ENCODE measurements around the gene SORCS1. TPM values are rescaled to one million over a fixed set of nuclear protein-coding genes. Genes with fewer than 3 reads are reported as not detected.
"Not testable (repeated sequence)": the region's sequence is repeated elsewhere in the genome, so short reads cannot be mapped to it uniquely, and the experiment has no call there.

SORCS1 gene
- total RNA-seq, 2 experiments from 2014 or later, result not detected

DNA sequence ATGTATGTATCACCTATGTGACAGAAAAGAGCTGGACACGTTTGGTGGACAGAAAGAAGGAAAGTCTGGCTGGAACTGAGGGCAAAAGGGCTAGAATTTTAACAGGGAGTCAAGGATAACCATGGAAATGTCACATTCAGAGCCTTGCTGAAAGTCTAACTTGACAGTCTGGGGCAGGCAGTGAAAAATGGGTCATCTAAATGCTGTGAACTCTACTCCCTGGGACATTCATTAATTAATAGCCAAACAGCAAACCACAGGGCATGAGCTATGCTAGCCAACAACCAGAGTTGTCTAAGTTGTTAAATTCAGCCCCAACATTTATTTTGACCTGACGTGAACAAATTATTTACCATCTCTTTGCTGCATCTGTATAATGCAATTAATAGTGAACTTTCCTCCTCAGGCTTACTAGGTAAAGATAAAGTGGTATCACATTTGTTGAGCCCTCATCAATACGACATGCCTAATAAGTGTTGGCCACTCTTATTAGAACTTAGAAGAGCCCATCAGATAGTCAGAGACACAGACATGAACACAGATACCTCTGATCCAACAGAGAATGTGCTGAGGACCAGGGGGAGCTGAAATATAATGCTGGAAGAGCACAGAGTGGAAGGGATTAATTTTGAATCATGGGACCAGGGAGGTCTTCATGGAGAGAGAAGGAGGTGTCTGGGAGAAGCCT, 109.9 kb downstream of the SORCS1 start:
- Mint-ChIP-seq H3K4me3 (no peak overlapping the region), H3K36me3 (ENCODE audit: low read depth) (no peaks in the 10 kb centered on the region), H3K27ac (no peak overlapping the region), H3K27me3 (no peaks in the 10 kb centered on the region), H3K4me1 (no peaks in the 10 kb centered on the region), H3K9me3 (peaks cover 7% of the 10 kb centered on the region)
- ChIA-PET POLR2A (no interaction called here), CTCF (no interaction called here)
- DNase-seq, result no peak

- DNase-seq, result no peak
- Mint-ChIP-seq H3K36me3 (ENCODE audit: low read depth) (no peaks in the 10 kb centered on the region), H3K27ac (no peak overlapping the region), H3K4me1 (no peaks in the 10 kb centered on the region), H3K27me3 (no peaks in the 10 kb centered on the region), H3K4me3 (no peak overlapping the region), H3K9me3 (peaks cover 13% of the 10 kb centered on the region)
- POLR2A ChIA-PET, result no interaction called here
- CTCF ChIA-PET, result no interaction called here
Observed at GRCh38 chr10:107051769-107052168, 112.7 kb downstream of the SORCS1 start.

GRCh38 chr10:107043461-107043860, 121.0 kb downstream of the SORCS1 start:
- no peak overlapping the region for H3K4me3 Mint-ChIP-seq
- H3K9me3 Mint-ChIP-seq, result peaks cover 9% of the 10 kb centered on the region
- H3K27ac Mint-ChIP-seq, result no peak overlapping the region
- DNase-seq, result no peak
- ChIA-PET POLR2A (no interaction called here), CTCF (no interaction called here)
- no peaks in the 10 kb centered on the region for H3K27me3 Mint-ChIP-seq
- no peaks in the 10 kb centered on the region for H3K4me1 Mint-ChIP-seq
- no peaks in the 10 kb centered on the region for H3K36me3 Mint-ChIP-seq (ENCODE audit: low read depth)

DNA sequence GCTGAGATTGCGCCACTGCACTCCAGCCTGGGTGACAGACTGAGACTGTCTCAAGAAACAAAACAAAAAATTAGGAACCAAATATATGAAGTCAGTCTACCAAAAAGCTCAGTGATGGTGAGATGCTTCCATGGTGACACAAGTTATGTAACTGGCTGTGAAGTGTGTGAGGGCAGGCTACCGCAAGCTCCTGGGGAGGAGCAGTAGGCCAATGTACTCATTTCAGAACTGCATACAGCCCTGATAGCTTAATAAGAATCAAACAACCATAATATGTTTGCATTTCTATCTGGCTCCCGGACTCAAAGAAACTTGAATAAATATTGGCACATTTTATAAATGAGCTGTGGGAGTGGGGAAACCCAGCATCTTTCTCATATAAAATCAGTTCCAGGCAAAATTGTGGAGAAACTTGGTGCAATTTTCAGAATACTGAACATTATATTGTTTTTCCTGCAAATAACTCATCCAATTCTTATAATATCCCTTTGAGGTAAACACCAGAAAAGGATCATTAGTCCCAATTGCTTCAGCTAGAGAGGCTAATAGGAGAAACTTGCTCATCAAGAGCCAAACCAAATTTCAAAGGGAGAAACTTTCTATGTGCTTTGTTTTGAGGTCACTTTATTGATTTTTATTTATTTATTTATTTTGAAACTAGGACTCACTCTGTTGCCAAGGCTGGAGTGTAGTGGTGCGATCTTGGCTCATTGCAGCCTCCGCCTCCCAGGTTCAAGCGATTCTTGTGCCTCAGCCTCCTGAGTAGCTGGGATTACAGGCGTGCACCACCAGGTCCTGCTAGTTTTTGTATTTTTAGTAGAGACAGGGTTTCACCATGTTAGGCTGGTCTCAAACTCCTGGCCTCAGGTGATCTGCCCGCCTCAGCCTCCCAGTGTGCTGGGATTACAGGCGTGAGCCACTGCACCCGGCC, 127.0 kb downstream of the SORCS1 start:
- H3K36me3 Mint-ChIP-seq (ENCODE audit: low read depth), result no peaks in the 10 kb centered on the region
- H3K27me3 Mint-ChIP-seq, result no peaks in the 10 kb centered on the region
- no peak for DNase-seq
- CTCF ChIA-PET, result no interaction called here
- no peaks in the 10 kb centered on the region for H3K4me1 Mint-ChIP-seq
- peaks cover 11% of the 10 kb centered on the region for H3K9me3 Mint-ChIP-seq
- no peak overlapping the region for H3K4me3 Mint-ChIP-seq
- H3K27ac Mint-ChIP-seq, result no peak overlapping the region
- POLR2A ChIA-PET, result no interaction called here

- ChIA-PET POLR2A (no interaction called here), CTCF (no interaction called here)
- no peaks in the 10 kb centered on the region for H3K4me1 Mint-ChIP-seq
- no peak overlapping the region for H3K27ac Mint-ChIP-seq
- no peak for DNase-seq
- no peaks in the 10 kb centered on the region for H3K36me3 Mint-ChIP-seq (ENCODE audit: low read depth)
- no peaks in the 10 kb centered on the region for H3K27me3 Mint-ChIP-seq
- no peak overlapping the region for H3K4me3 Mint-ChIP-seq
- peaks cover 11% of the 10 kb centered on the region for H3K9me3 Mint-ChIP-seq
Observed at GRCh38 chr10:107033799-107034422, 130.6 kb downstream of the SORCS1 start.

DNA sequence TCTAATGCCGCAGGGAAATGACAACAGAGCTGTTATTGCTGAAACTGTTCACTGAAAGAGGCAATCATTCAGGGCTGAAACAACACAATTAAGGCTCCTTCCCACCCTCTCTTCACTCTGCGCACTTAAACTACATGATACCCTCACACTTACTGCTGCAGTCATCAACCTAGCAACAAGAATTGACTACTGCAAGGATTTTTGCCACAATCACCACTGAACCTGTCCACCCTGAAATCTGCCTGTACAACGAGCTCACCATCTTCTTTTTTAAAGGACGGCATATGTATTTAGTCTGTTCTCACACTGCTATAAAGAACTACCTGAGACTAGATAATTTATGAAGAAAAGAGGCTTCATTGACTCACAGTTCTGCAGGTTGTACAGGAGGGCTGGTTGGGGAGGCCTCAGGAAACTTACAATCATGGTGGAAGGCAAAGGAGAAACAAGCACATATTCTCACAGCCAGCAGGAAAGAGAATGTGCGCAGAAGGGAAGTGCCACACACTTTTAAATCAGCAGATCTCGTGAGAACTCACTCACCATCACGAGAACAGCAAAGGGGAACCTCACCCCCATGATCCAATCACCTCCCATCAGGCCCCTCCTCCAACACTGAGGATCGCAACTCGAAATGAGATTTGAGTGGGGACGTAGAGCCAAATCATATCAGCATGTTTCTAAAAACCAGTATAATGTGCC, 131.7 kb downstream of the SORCS1 start:
- CTCF ChIA-PET, result no interaction called here
- Mint-ChIP-seq H3K36me3 (ENCODE audit: low read depth) (no peaks in the 10 kb centered on the region), H3K27me3 (no peaks in the 10 kb centered on the region), H3K4me3 (no peak overlapping the region), H3K9me3 (peaks cover 11% of the 10 kb centered on the region), H3K4me1 (no peaks in the 10 kb centered on the region), H3K27ac (no peak overlapping the region)
- POLR2A ChIA-PET, result no interaction called here
- DNase-seq, result no peak

DNA sequence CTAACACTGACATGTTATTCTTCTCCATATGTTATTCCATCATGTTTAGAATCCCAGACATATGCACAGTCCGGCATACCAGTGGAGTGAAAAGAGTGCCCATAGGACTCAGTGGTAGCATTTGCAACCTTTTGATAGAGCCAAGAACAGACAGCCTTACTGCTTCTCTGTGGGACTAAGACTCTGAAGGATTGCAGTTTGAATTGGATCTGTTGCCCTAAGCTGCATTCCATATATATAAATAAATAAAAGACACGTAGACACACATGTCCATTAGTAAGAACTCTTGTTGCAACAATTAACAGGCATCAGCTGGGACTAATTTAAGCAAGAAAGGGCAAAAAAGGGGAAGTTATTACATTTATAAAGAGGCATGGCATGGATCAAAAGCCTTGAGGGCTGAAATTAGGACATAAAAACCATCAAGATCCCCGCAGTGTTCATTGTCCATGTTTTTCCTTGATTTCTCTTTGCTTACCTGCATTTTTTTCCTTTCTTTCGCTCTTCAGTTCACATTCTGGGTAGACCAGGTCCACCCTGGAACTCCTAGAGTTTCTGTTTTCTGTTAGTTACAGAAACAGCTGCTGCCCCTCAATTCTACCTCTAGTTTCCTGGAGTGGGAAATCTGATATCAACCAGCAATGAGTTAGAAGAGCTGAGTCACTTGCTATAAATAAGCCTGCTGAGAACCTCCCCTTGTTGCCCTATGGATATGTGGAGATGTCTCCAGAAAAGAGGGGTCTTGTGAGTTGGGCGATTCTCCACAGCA, 132.4 kb downstream of the SORCS1 start:
- CTCF ChIA-PET, result no interaction called here
- POLR2A ChIA-PET, result no interaction called here
- no peaks in the 10 kb centered on the region for H3K36me3 Mint-ChIP-seq (ENCODE audit: low read depth)

DNA sequence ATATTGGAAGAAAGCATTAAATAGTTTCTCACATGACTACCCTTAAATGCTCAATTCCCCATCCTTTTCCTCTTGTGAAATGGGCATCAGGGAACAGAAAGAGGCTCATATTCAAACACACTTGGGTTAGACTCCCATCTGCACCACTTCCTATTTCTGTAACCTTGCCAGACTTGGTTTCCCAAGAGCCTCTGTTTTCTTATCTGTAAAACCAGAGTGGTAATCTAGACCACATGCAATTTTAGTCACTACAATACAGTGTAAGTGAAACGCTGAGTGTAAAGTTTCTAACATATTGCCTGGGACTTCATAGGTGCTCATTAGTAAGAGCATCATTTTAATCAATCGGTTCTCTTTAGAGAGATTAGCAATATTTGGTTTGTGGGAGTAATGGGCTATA, 136.3 kb downstream of the SORCS1 start:
- Mint-ChIP-seq H3K27ac (no peak overlapping the region), H3K4me1 (no peaks in the 10 kb centered on the region), H3K36me3 (ENCODE audit: low read depth) (no peaks in the 10 kb centered on the region), H3K9me3 (peaks cover 10% of the 10 kb centered on the region), H3K4me3 (no peak overlapping the region), H3K27me3 (no peaks in the 10 kb centered on the region)
- ChIA-PET POLR2A (no interaction called here), CTCF (no interaction called here)
- DNase-seq, result no peak

More for the DNA sequence above, 132.4 kb downstream of the SORCS1 start:
- no peak overlapping the region for H3K27ac Mint-ChIP-seq
- no peaks in the 10 kb centered on the region for H3K27me3 Mint-ChIP-seq
- no peaks in the 10 kb centered on the region for H3K4me1 Mint-ChIP-seq
- no peak for DNase-seq
- no peak overlapping the region for H3K4me3 Mint-ChIP-seq
- peaks cover 13% of the 10 kb centered on the region for H3K9me3 Mint-ChIP-seq

GRCh38 chr10:107025676-107026075, 138.8 kb downstream of the SORCS1 start:
- H3K4me3 Mint-ChIP-seq, result no peak overlapping the region
- DNase-seq, result no peak
- H3K27me3 Mint-ChIP-seq, result no peaks in the 10 kb centered on the region
- POLR2A ChIA-PET, result no interaction called here
- H3K4me1 Mint-ChIP-seq, result no peaks in the 10 kb centered on the region
- CTCF ChIA-PET, result no interaction called here
- no peaks in the 10 kb centered on the region for H3K36me3 Mint-ChIP-seq (ENCODE audit: low read depth)
- H3K27ac Mint-ChIP-seq, result no peak overlapping the region
- peaks cover 8% of the 10 kb centered on the region for H3K9me3 Mint-ChIP-seq

GRCh38 chr10:107024033-107024432, 140.5 kb downstream of the SORCS1 start:
- CTCF ChIA-PET, result interaction anchor here (0.7 kb wide), 1 partner anchor 350 kb away, joined by 3 read pairs; no protein-coding TSS in a partner anchor
- H3K4me3 Mint-ChIP-seq; DNase-seq; H3K9me3 Mint-ChIP-seq; H3K27me3 Mint-ChIP-seq; H3K36me3 Mint-ChIP-seq (ENCODE audit: low read depth); H3K4me1 Mint-ChIP-seq; H3K27ac Mint-ChIP-seq; POLR2A ChIA-PET: not testable (repeated sequence)

DNA sequence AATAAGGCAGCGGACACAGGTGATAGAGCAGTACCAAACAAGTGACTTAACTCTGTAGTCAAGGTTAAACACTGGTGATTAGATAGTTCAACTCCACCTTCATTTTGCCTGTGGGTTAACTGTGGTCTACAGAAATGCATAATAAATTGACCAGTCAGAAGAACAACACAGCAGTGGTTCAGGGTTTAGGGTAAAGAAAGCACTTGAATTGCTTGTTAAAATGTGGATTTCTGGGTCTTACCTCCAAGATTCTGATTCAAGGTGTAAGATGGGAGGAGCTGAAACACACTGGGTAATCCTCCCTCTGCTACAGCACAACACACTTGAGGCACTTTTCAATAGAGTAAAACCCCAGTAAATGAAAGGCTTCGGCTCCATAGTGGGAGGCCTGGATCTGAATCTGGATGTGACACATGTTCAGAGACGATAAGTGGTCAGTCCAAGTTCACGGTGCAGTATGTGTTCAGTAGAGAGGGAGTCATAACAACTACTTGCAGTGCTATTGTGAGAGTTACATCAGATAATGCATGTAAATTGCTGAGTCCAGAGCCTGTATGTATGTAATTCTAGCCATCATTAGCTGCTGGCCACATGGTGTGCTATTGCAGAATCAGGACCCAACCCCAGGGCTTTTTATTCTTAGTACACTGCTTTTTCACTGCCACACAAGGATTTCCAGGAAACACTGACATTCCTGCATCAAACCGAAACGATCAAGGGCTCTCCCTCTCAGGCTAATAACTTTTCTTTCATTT, 141.7 kb downstream of the SORCS1 start:
- DNase-seq, result no peak
- no peak overlapping the region for H3K4me3 Mint-ChIP-seq
- ChIA-PET CTCF (no interaction called here), POLR2A (no interaction called here)
- H3K4me1 Mint-ChIP-seq, result no peaks in the 10 kb centered on the region
- H3K36me3 Mint-ChIP-seq (ENCODE audit: low read depth), result no peaks in the 10 kb centered on the region
- no peaks in the 10 kb centered on the region for H3K27me3 Mint-ChIP-seq
- peaks cover 8% of the 10 kb centered on the region for H3K9me3 Mint-ChIP-seq
- H3K27ac Mint-ChIP-seq, result no peak overlapping the region

- no peak overlapping the region for H3K4me3 Mint-ChIP-seq
- no peak overlapping the region for H3K27ac Mint-ChIP-seq
- DNase-seq, result no peak
- H3K36me3 Mint-ChIP-seq (ENCODE audit: low read depth), result no peaks in the 10 kb centered on the region
- no peaks in the 10 kb centered on the region for H3K4me1 Mint-ChIP-seq
- POLR2A ChIA-PET, result no interaction called here
- CTCF ChIA-PET, result no interaction called here
- H3K27me3 Mint-ChIP-seq, result no peaks in the 10 kb centered on the region
- peaks cover 4% of the 10 kb centered on the region for H3K9me3 Mint-ChIP-seq
Observed at GRCh38 chr10:107019154-107019553, 145.4 kb downstream of the SORCS1 start.

Measured in activated CD4-positive, alpha-beta memory T cell treated with anti-CD3 and anti-CD28 coated beads, Interleukin-2, amount 10 ng/mL, durations not matched to agents 7 days and 5 days (primary cell).